Subcutaneous adipose tissue (tissue), 4 donors: ENCODE data around the gene KCTD17. TPM values are rescaled to one million over a fixed set of nuclear protein-coding genes. Genes with fewer than 3 reads are reported as not detected.

Experiments
- CTCF ChIP-seq: fragments of 450-650 bp; IDR thresholded peaks from one replicate; pipeline ENCODE4 v1.5.1; 2016; ENCODE audit warnings: low read depth, mild to moderate bottlenecking, control low read depth, antibody characterized with exemption, moderate library complexity
- total RNA-seq, 4 donors: library from RNA; depleted of rRNA; stranded (reverse); fragments of >200 nt; gene quantifications; one replicate each; pipeline ENCODE4 v1.1.0, GENCODE V29; 2016

KCTD17 gene
- total RNA-seq, 4 donors from 2014 or later = 2.9 to 8.9 (median 8.4) TPM

GRCh38 chr22:37033605-37034430 lies 17.7 kb upstream of the KCTD17 start:
- no peak for TF ChIP-seq CTCF

GRCh38 chr22:37036655-37037377 lies 14.7 kb upstream of the KCTD17 start:
- no peak for TF ChIP-seq CTCF

GRCh38 chr22:37037669-37038068 lies 13.9 kb upstream of the KCTD17 start:
- no peak for TF ChIP-seq CTCF

- no peak for TF ChIP-seq CTCF
Measured at GRCh38 chr22:37039466-37039865, 12.1 kb upstream of the KCTD17 start.

DNA sequence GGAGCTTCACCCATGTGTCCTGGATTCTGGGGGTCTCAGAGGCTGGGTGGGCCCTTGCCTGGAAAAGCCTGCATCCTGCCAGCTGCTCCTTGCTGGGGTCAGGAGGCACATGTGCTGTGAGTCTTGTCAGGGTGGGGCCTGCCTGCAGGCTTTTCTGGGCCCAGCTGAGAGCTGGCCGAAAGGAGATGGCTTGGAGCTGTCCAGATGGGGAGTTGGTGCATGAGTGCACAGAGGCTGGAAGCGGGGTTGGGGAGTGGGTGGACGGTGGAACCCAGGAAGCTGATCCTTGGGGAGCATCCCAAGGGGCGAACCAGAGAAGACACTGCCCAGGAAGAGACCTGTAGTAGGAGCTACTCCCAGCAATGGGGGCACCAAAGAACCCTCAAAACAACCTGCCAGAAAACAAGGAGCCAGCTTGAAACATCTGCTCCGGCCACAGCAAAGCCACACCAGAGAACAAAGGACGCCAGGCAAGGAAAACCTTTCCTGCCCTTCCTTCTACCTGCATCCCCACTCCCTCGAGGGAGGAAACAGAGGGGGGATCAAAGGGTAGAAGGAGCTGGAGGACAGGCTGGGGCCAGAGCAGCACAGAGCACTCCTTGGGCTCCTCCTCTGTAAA lies 8.2 kb upstream of the KCTD17 start:
- TF ChIP-seq CTCF = no peak

DNA sequence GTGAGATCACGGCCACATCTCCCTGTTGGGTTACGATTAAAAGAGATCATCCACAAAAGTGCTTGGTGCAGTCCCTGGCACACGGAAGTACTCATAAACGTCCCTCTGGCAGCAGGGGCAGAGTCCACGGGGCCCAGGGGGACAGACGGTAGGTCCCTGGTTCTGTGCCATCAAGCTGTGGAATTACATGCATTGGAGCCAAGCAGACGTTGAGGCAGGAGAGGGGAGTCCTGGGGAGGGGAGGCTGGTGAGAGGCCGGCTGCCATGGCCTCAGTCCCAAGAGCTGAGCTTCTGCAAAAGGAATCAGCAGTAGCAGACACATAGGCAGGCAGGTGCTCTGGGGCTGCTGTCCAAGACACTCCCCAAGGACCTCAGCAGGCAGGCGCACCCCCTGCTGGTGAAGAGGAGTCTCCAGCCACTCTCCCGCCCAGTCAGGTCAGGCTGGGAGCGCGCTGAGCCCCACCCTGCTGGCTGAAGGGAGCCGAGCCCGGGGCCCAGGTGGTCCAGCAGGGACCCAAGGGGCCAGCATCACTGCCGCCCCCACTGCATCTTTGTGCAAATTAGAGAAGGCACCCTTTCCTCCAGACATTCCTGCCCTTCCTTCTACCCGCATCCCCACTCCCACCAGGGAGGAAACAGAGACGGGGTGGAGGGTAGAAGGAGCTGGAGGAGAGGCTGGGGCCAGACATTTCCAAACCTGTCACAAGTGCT lies 7.6 kb upstream of the KCTD17 start:
- no peak for TF ChIP-seq CTCF
